ENCODE measurements around the gene SLC25A51.
"Not testable (repeated sequence)": the region's sequence is repeated elsewhere in the genome, so short reads cannot be mapped to it uniquely, and the experiment has no call there.

The SLC25A51 gene

GRCh38 chr9:37919246-37919955, 15.5 kb upstream of the SLC25A51 start:
- no peak for DNase-seq

GRCh38 chr9:37918665-37919170, 14.8 kb upstream of the SLC25A51 start:
- DNase-seq = no peak

DNA sequence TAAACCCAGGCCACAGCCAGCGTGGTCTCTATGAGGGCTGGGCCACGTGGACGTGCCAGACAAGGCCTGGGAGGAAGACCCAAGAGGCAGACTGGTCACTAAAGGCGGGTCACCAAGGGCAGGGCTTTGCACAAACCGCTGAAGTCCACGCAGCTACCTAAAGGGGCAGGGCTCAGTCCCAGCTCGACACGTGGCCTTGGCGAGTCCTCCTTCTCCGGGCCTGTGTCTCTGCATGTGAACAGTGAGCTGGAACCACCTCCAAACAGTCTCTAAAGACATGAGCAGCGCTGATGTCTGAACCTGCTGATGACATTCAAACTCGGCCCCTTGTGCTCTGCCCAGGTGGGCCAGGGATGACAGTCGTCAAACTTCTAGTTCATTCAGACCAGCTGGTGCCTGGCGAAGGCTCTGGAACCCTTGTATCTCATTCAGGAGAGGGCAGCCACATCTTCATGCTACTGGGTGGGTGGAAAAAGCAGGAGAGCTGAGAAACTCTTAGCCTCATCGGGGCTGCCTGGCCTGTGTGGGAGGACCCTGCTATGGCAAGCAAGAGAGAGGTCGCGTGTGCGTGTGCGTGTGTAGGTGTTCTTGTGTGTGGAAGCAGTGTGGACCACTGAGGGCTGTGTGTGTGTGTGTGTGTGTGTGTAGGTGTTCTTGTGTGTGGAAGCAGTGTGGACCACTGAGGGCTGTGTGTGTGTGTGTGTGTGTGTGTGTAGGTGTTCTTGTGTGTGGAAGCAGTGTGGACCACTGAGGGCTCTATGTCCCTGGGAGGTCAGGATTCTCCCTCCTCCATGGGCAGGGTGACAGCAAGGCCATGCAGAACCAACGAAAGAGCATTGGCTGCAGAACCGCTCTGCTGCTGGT, 14.1 kb upstream of the SLC25A51 start:
- DNase-seq = no peak

DNA sequence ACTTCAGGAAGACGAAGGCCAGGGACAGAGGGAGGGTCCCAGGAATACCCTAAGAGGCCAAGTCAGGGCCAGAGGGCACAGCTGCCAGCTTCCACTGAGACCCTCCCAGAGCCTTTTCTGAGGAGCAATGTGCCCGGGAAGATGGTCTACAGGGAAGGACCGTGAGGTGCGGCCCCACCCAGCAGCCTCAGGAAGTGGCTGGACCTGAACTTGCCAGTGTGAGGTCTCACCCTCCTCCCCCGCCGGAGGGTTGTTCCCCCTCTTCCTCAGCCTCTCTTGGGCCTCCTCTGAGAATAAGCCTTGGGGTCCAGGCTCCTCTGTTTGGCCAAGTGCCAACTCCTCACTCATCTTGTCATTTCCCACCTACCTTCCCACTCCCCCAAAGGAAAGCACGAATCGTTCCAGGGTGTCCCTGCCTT, 13.4 kb upstream of the SLC25A51 start:
- DNase-seq = no peak

GRCh38 chr9:37916471-37917312, 12.8 kb upstream of the SLC25A51 start:
- DNase-seq = no peak

DNA sequence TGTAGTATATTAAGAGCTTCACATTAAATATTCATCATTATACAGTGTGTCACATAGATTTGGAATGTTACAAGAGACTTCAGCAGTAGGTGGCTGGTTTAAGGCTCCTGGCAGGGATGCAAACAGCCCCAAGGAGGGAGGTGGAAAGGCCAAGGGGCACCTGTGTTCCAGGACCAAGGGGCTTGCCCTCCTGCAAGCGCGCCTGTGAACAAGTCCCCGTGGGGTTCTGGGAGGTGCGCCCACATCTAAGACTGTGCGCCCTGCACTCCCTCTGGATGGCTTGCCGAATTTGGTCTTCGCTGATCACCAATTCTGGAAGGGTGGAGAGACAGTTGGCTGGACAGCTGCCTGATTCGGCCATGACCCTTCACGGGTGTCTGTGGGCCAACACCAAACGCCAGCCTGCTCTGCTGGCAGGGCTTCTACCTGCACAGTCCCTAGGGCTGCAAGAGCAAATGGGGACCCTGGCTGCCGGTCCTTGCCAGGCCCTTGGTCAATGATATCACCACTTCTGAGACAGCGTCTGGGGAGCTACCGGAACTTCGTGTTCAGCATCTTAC, 12.1 kb upstream of the SLC25A51 start:
- no peak for DNase-seq

DNA sequence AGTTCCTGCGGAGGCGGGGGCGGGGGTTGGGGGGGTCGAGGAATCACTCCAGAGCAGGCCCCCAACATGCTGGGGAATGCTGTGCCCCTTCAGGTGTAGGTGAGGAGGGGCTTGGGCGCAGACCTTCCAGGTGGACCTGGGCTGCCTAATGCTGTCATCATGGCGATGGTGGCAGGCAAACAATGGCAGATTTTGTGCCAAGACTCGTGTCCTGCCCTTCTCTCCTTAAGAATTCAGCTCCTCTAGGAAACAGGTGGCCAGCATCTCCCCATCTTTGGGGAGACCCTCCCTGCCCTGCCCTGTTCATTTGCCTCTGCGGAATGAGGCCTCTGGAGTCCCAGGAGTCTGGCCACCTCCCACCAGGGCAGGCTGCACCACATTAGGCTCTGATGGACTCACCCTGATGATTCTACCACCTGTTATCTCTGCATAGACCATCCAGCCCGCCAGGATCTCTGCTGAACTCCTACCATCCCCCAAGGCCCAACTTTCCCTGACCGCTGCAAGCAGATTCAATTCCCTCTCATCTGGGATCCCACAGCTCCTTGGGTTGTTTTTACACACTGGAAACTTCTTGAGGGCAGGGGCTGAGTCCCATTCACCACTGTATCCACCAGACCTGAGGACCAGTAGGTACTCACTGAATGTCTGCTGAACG, 10.9 kb upstream of the SLC25A51 start:
- no peak for DNase-seq

DNA sequence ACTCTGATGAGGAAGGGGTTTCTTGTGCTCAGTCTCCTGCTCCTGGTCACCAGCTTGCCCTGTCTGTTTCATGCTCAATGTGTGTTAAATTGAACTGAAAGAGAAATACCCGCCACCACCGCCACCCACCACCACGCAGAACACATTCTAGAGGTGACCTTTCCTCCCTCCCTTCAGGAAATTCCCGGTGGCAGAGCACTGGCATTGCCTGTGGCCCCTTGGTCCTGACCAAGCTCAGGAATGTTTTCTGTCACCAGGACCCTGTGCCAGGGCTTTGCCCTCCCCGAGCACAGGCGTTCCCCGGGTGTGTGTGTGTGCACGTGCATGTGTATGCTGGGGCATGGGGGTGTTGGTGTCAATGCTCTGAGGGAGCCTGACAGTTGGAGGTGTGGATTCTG, 10.2 kb upstream of the SLC25A51 start:
- no peak for DNase-seq

DNA sequence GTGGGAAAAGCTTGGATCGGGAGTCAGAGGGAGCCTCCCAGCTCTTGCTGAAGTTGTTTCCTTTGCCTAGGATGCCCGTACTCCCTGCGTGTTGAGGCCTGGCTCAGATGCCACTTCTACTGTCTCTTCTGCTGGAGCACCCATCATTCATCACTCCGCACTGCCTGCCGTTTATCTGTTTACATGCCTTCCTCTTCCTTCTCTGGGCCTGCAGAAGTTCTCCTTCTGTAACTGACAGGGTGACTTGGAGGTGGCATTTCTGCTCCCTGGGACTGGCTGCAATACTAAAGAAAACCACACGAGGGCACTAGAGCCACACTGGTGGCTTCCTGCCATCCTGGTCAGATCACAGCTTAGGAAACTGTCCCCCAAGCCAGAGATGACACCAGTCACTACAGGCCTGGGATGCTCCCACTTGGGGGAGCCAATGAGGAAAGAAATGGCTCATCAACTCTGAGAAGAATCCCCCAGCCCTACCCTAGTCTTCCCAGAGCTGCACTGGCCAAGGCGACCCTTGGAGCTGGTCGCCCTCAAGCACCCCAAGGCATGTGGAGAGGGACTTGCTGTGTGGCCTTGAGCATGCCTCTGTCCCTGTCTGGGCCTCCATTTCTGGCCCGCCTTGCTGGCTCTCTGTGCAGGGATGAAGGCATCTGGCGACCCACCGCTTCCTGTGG, 9.7 kb upstream of the SLC25A51 start:
- peak; percentile 88 for DNase-seq

- DNase-seq = no peak
These were observed 7.3 kb upstream of the SLC25A51 start for GRCh38 chr9:37911271-37911681.

DNA sequence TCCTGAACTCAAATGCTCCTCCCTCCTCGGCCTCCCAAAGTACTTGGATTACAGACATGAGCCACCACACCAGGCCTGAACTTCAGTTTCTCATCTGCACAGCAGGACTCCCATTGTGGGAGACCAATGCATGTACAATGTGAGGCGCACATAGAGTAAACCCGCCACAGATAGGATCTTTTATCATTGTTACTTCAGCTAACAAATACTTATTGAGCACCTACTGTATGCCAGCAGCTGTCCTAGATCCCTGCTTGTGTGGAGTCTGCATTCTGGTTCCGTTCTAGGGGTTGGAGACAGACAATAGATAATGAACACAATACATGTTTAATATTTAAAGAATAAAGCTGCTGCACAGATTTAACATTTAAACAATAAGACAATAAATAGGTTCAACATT, 6.3 kb upstream of the SLC25A51 start:
- no peak for DNase-seq

- not testable (repeated sequence) for DNase-seq
These were observed 5.9 kb upstream of the SLC25A51 start for GRCh38 chr9:37909836-37910235.

DNA sequence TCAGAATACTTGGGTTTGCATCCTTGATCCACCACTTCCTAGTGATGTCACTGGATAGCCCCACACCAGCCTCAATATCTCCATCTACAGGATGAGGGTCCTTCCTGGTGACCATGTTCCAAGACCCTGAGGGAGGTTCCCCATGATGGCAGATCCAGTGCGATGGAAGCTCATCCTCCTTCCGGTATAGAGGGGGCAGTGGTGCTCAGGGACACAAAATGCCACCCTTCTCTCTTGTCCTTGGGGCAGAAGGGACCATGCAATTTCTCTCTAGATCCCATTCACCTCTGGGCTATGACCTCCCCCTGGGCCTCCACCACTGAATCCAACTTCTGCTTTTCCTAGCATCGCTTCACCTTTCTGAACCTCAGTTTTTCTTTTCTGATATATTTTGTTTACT, 5.4 kb upstream of the SLC25A51 start:
- no peak for DNase-seq

DNA sequence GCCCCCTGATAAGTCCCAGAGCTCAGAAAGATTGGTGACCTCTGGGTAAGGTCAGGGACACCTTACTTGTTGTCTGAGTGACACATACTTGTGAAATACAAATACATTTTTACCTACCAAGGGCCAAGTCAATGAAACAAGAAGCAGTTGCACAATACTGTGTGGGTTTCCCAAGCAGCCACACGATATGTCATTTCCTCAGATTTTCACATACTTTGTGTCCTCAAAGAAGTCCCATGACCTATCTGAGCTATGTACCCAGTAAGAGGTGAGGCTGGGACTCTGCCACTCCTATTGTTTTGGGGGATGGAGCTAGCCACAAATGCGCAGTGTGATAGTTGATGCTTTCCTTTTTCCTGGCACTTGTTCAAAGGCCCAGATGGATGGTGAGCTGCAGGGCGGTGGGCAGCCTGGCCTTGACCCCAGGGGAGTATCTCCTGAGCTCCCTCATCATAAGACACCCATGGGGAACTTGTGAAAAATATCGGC, 4.8 kb upstream of the SLC25A51 start:
- DNase-seq = peak; percentile 17

GRCh38 chr9:37908283-37908682, 4.4 kb upstream of the SLC25A51 start:
- no peak for DNase-seq

DNA sequence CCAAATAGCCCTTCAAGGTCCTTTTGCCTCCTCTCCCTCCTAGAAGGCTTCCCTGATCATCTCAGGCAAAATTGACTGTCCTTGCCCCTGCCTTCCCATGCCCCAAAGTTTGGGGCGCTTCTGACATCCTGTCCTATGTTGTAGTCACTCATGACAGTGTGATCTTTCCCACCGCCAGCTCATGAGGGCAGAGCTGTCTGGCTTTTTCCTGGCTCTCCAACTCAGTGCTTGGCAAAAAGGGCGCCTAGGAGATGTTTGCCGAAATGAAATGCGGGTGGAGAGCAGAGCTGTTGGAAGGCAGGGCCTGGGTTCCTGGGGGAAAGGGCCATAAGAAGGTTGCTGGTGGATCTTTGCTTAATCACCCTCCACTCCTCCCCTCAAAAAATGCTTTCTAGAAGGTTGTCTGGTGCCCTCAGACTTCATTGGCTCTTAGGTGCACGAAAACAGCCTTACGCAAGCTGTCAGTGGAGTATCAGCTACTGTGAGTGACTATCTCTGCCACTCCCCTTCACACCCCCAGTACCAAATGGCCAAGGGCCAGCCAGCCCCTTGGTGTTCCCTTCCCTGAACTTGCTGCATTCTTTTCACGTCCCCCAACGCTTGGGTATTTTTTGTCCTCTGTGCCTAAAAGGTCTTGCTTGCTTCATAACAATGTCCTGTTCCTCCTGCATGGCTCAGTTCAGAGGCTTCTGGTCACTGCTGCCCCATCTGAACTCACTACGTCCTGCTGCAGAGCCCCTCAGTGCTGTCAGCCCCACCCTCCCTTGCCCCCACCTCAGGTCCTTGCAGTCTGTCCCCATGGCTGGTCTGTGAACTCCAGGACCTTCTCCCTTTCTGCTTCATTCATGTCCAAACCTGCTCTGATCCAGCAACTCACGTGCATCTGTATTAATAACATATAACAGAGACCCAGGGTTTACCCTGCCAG, 2.6 kb upstream of the SLC25A51 start:
- DNase-seq = no peak

DNA sequence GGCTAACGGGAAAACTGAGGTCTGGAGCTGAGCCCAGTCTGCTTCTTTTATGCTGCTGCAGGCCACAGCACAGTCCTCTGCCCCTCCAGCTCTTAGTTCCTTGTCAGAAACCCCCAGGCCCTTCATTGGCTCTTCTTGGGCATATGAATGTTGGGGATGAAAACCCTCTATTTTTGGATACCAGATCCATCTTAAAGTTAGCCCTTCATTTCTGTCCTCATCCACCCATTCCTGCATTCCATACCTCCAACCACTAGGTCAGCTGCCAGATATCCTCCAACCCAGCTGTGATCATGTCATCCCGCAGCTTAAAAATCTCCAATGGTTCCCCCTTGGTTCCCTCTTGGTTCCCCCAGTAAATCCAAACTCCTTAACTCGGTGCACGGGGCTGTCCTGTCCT, 1.8 kb upstream of the SLC25A51 start:
- no peak for DNase-seq

DNA sequence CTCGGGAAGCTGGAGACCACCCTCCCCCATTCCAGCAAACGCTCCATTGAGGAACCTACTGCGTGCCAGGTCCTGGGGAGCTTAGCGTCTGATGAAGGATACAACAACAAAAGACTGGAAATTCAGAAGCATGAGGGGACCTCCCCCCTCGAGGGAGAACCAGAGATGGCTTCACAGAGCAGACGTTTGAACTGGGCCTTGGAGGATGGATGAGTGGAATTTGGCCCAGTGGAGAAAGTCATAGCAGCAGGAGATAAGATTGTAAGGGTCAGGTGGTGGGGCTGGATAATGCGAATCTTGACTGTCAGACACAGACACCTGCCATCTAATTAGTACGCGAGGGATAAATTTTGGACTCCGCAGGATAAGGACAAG, 1.2 kb upstream of the SLC25A51 start:
- peak; percentile 69 for DNase-seq

DNA sequence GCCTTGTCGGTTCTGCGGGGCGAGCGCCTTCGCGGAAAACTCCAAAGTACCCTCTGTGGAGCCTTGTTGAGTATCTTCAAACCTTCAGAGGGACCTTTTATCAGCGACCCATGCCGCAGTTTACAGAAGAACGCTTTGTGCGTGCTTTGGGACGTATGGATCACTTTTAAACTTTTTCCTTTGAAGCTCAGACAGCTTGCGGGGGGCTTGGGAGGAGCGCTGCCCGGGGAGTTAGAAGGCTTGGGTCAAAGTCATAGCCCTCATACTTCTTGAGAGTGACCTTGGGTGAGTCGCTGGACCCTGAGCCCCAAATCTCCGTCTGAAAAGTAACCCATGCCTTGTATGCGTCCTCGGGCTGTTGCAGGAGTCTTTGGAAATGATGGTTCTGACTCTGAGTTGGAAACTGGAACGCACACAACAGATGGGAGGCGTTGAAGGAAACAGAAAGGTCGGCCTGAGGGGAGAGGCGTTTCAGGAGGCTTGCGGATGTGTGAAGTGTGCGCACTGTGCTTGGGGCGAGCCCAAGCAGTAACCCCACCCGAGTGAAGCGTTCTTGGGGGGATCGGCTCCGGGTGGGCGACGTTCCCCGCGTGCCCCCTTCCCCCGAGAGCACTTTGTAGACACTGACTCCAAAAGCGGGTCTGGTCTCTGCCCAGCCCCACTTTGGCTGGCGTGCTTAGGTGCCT, 661 bp upstream of the SLC25A51 start:
- DNase-seq = no peak
